B cell (primary cell): ENCODE measurements around the gene ZNF638.

Experiments used
- CTCF ChIP-seq: fragments of 200-600 bp; IDR thresholded peaks from one replicate; pipeline ENCODE4 v1.8.0; 2022; ENCODE audit warnings: antibody characterized with exemption, mild to moderate bottlenecking
- EZH2 ChIP-seq: IDR thresholded peaks from 2 replicates; pipeline ENCODE4 v1.6.1; 2012; ENCODE audit warnings: borderline replicate concordance, low read depth, mild to moderate bottlenecking, moderate library complexity, low read length; ENCODE audit not compliant: insufficient read depth, poor library complexity, severe bottlenecking

GRCh38 chr2:71451705-71452104, 120.1 kb downstream of the ZNF638 start:
- no peak for TF ChIP-seq CTCF
- TF ChIP-seq EZH2, result no peak
